Measurements from ENCODE around the gene GNL3L. TPM values are rescaled to one million over a fixed set of nuclear protein-coding genes. Genes with fewer than 3 reads are reported as not detected.
"Not testable (repeated sequence)": the region's sequence is repeated elsewhere in the genome, so short reads cannot be mapped to it uniquely, and the experiment has no call there.

GNL3L gene
- total RNA-seq (10 to 100 TPM; 92.1 to 92.8 TPM), polyA plus RNA-seq (56.1 TPM)

GRCh38 chrX:54529552-54530356 is at the start of gene GNL3L:
Gene GNL3L (plus strand): TSS chrX:54530219. CDS start chrX:54532567, 2,348 bp downstream.
- H3K4me1 Mint-ChIP-seq, result peaks cover 37 to 40% (median 38%) of the 10 kb centered on the region in 3 donors
- peaks cover 0 to 30% (median 0%) of the 10 kb centered on the region in 3 donors for H3K36me3 Mint-ChIP-seq
- H3K36me3 ChIP-seq (ENCODE audit: insufficient read depth, low read length), result no peaks in the 10 kb centered on the region
- peaks cover 3% of the 10 kb centered on the region for H3K9me3 ChIP-seq (ENCODE audit: low read length)
- peak within 1 kb of the TSS; percentile 93 to 99 (median 95) for H3K27ac Mint-ChIP-seq
- H3K27me3 Mint-ChIP-seq, result peaks cover 0 to 4% of the 10 kb centered on the region in 2 donors
- H3K27me3 ChIP-seq (ENCODE audit: insufficient read depth, low read length, poor library complexity, severe bottlenecking), result no peaks in the 10 kb centered on the region
- H3K9me3 Mint-ChIP-seq, result peaks cover 0 to 2% (median 0%) of the 10 kb centered on the region in 5 donors
- DNase-seq, result peak; percentile 72 to 89 (median 77)
- peak within 1 kb of the TSS; percentile 92 to 98 (median 96) for H3K4me3 Mint-ChIP-seq
- H3K4me1 ChIP-seq (ENCODE audit: insufficient read depth, low read length), result peaks cover 18% of the 10 kb centered on the region
- peak within 1 kb of the TSS; percentile 86 for H3K27ac ChIP-seq (ENCODE audit: low read depth, low read length)
- CTCF ChIA-PET, result interaction anchor here (1.9 kb wide), 1 partner anchor 110 kb away, joined by 10 read pairs; no protein-coding TSS in a partner anchor
- POLR2A ChIA-PET, result interaction anchor here (0.6 to 3.0 kb wide), 4 partner anchors 110 to 486 kb away, joined by 3 to 33 read pairs (median 3); partner anchors contain the start of genes APEX2 and PHF8
- peak within 1 kb of the TSS; percentile 81 for H3K4me3 ChIP-seq (ENCODE audit: low read length)

- no peaks in the 10 kb centered on the region for H3K36me3 Mint-ChIP-seq
- H3K27ac ChIP-seq (ENCODE audit: low read depth, low read length), result no peak overlapping the region
- no peak overlapping the region for H3K4me3 Mint-ChIP-seq
- H3K27ac Mint-ChIP-seq, result no peak overlapping the region
- H3K36me3 ChIP-seq (ENCODE audit: insufficient read depth, low read length), result no peaks in the 10 kb centered on the region
- no peaks in the 10 kb centered on the region for H3K27me3 ChIP-seq (ENCODE audit: insufficient read depth, low read length, poor library complexity, severe bottlenecking)
- ChIA-PET CTCF (no interaction called here), POLR2A (no interaction called here)
- peaks cover 0 to 14% of the 10 kb centered on the region in 2 donors for H3K27me3 Mint-ChIP-seq
- H3K4me1 ChIP-seq (ENCODE audit: insufficient read depth, low read length), result no peaks in the 10 kb centered on the region
- H3K4me3 ChIP-seq (ENCODE audit: low read length), result no peak overlapping the region
- DNase-seq, result no peak
- no peaks in the 10 kb centered on the region for H3K9me3 Mint-ChIP-seq
- no peaks in the 10 kb centered on the region for H3K4me1 Mint-ChIP-seq
- H3K9me3 ChIP-seq (ENCODE audit: low read length), result no peaks in the 10 kb centered on the region
Observed at GRCh38 chrX:54482839-54483593, 47.0 kb upstream of the GNL3L start.

- H3K9me3 Mint-ChIP-seq, result no peaks in the 10 kb centered on the region
- H3K4me1 Mint-ChIP-seq, result no peaks in the 10 kb centered on the region
Observed at GRCh38 chrX:54483946-54484345, 46.1 kb upstream of the GNL3L start.

GRCh38 chrX:54484666-54485065 is 45.4 kb upstream of the GNL3L start:
- CTCF ChIA-PET, result no interaction called here
- H3K36me3 Mint-ChIP-seq, result no peaks in the 10 kb centered on the region
- H3K27me3 Mint-ChIP-seq, result peaks cover 5 to 12% of the 10 kb centered on the region in 2 donors
- Histone ChIP-seq H3K9me3 (ENCODE audit: low read length) (no peaks in the 10 kb centered on the region), H3K27me3 (ENCODE audit: insufficient read depth, low read length, poor library complexity, severe bottlenecking) (no peaks in the 10 kb centered on the region), H3K36me3 (ENCODE audit: insufficient read depth, low read length) (no peaks in the 10 kb centered on the region), H3K27ac (ENCODE audit: low read depth, low read length) (no peak overlapping the region), H3K4me1 (ENCODE audit: insufficient read depth, low read length) (no peaks in the 10 kb centered on the region), H3K4me3 (ENCODE audit: low read length) (no peak overlapping the region)
- H3K27ac Mint-ChIP-seq, result no peak overlapping the region
- POLR2A ChIA-PET, result no interaction called here
- H3K9me3 Mint-ChIP-seq, result no peaks in the 10 kb centered on the region
- H3K4me1 Mint-ChIP-seq, result no peaks in the 10 kb centered on the region
- H3K4me3 Mint-ChIP-seq, result no peak overlapping the region
- DNase-seq, result no peak

More at GRCh38 chrX:54483946-54484345, 46.1 kb upstream of the GNL3L start:
- Histone ChIP-seq H3K4me3 (ENCODE audit: low read length) (no peak overlapping the region), H3K36me3 (ENCODE audit: insufficient read depth, low read length) (no peaks in the 10 kb centered on the region), H3K27ac (ENCODE audit: low read depth, low read length) (no peak overlapping the region), H3K27me3 (ENCODE audit: insufficient read depth, low read length, poor library complexity, severe bottlenecking) (no peaks in the 10 kb centered on the region), H3K9me3 (ENCODE audit: low read length) (no peaks in the 10 kb centered on the region), H3K4me1 (ENCODE audit: insufficient read depth, low read length) (no peaks in the 10 kb centered on the region)
- Mint-ChIP-seq H3K27ac (peak overlapping the region in 1 of 8 donors; percentile 15), H3K4me3 (no peak overlapping the region), H3K27me3 (peaks cover 5 to 14% of the 10 kb centered on the region in 2 donors), H3K36me3 (no peaks in the 10 kb centered on the region)
- ChIA-PET CTCF (no interaction called here), POLR2A (no interaction called here)
- DNase-seq, result no peak

- H3K4me3 ChIP-seq (ENCODE audit: low read length); POLR2A ChIA-PET; H3K9me3 ChIP-seq (ENCODE audit: low read length); H3K4me1 ChIP-seq (ENCODE audit: insufficient read depth, low read length); CTCF ChIA-PET; H3K9me3 Mint-ChIP-seq; H3K27ac Mint-ChIP-seq; H3K4me1 Mint-ChIP-seq; H3K36me3 ChIP-seq (ENCODE audit: insufficient read depth, low read length); H3K27ac ChIP-seq (ENCODE audit: low read depth, low read length); H3K27me3 ChIP-seq (ENCODE audit: insufficient read depth, low read length, poor library complexity, severe bottlenecking); H3K36me3 Mint-ChIP-seq; DNase-seq; H3K4me3 Mint-ChIP-seq: not testable (repeated sequence)
- H3K27me3 Mint-ChIP-seq, result peaks cover 13 to 20% of the 10 kb centered on the region in 2 donors
Observed at GRCh38 chrX:54489819-54490218, 40.2 kb upstream of the GNL3L start.

GRCh38 chrX:54492340-54492739 is 37.7 kb upstream of the GNL3L start:
- H3K27ac ChIP-seq (ENCODE audit: low read depth, low read length), result no peak overlapping the region
- Mint-ChIP-seq H3K27ac (no peak overlapping the region), H3K27me3 (peaks cover 16 to 22% of the 10 kb centered on the region in 2 donors), H3K4me1 (peaks cover 0 to 6% (median 4%) of the 10 kb centered on the region in 3 donors), H3K9me3 (peaks cover 0 to 3% (median 0%) of the 10 kb centered on the region in 5 donors), H3K4me3 (no peak overlapping the region), H3K36me3 (peaks cover 0 to 1% (median 0%) of the 10 kb centered on the region in 3 donors)
- no peaks in the 10 kb centered on the region for H3K27me3 ChIP-seq (ENCODE audit: insufficient read depth, low read length, poor library complexity, severe bottlenecking)
- H3K36me3 ChIP-seq (ENCODE audit: insufficient read depth, low read length), result no peaks in the 10 kb centered on the region
- no peak overlapping the region for H3K4me3 ChIP-seq (ENCODE audit: low read length)
- H3K4me1 ChIP-seq (ENCODE audit: insufficient read depth, low read length), result no peaks in the 10 kb centered on the region
- POLR2A ChIA-PET, result no interaction called here
- CTCF ChIA-PET, result no interaction called here
- H3K9me3 ChIP-seq (ENCODE audit: low read length), result no peaks in the 10 kb centered on the region
- DNase-seq, result no peak

GRCh38 chrX:54494166-54494988 is 35.6 kb upstream of the GNL3L start:
- H3K27ac ChIP-seq (ENCODE audit: low read depth, low read length), result no peak overlapping the region
- no peaks in the 10 kb centered on the region for H3K27me3 ChIP-seq (ENCODE audit: insufficient read depth, low read length, poor library complexity, severe bottlenecking)
- H3K9me3 ChIP-seq (ENCODE audit: low read length), result no peaks in the 10 kb centered on the region
- no peaks in the 10 kb centered on the region for H3K36me3 ChIP-seq (ENCODE audit: insufficient read depth, low read length)
- no peak overlapping the region for H3K27ac Mint-ChIP-seq
- peaks cover 0 to 1% (median 0%) of the 10 kb centered on the region in 3 donors for H3K36me3 Mint-ChIP-seq
- H3K4me1 ChIP-seq (ENCODE audit: insufficient read depth, low read length), result no peaks in the 10 kb centered on the region
- DNase-seq, result no peak
- H3K27me3 Mint-ChIP-seq, result peaks cover 25 to 27% of the 10 kb centered on the region in 2 donors
- ChIA-PET CTCF (no interaction called here), POLR2A (no interaction called here)
- peak overlapping the region in 5 of 7 donors; percentile 8 to 59 (median 14) for H3K4me3 Mint-ChIP-seq
- no peak overlapping the region for H3K4me3 ChIP-seq (ENCODE audit: low read length)
- peaks cover 0 to 6% (median 4%) of the 10 kb centered on the region in 3 donors for H3K4me1 Mint-ChIP-seq
- peaks cover 0 to 3% (median 0%) of the 10 kb centered on the region in 5 donors for H3K9me3 Mint-ChIP-seq
